CD14-positive monocyte (primary cell): ENCODE results near the gene MKLN1. TPM values are rescaled to one million over a fixed set of nuclear protein-coding genes. Genes with fewer than 3 reads are reported as not detected.

Experiments
- DNase-seq, 3 donors: peaks; one replicate each; pipeline ENCODE4 v3.0.0-alpha.2; 2011 to 2022
- H2AFZ ChIP-seq: 2 replicates; pipeline ENCODE4 v1.6.0; 2012; ENCODE audit warnings: mild to moderate bottlenecking, low read depth, low read length, inconsistent platforms; ENCODE audit not compliant: insufficient read depth, poor library complexity, severe bottlenecking
- H3K27ac ChIP-seq, 2 donors: 1 replicate in 1 of 2; 2 replicates in 1 of 2; pipeline ENCODE4 v1.5.1; 2012 to 2013; ENCODE audit warnings: low read length in 2 of 2, control low read depth in 1 of 2, inconsistent platforms in 1 of 2, low read depth in 1 of 2, mild to moderate bottlenecking in 1 of 2
- H3K27me3 ChIP-seq, 2 donors: one replicate each; pipeline versions ENCODE4 v1.6.0 to v1.6.1; 2011 to 2013; ENCODE audit warnings: low read length in 2 of 2; ENCODE audit not compliant: control insufficient read depth in 2 of 2, insufficient read depth in 2 of 2
- H3K36me3 ChIP-seq, 2 donors: replicated peaks in 1 of 2; 1 replicate in 1 of 2; 2 replicates in 1 of 2; pipeline versions ENCODE4 v1.5.1 to v1.6.1; 2012 to 2013; ENCODE audit warnings: low read length in 2 of 2, control low read depth in 1 of 2, inconsistent platforms in 1 of 2, mild to moderate bottlenecking in 1 of 2; ENCODE audit not compliant: insufficient read depth in 2 of 2, control insufficient read depth in 1 of 2
- H3K4me1 ChIP-seq, 2 donors: 1 replicate in 1 of 2; 2 replicates in 1 of 2; pipeline versions ENCODE4 v1.5.1 to v1.6.1; 2012 to 2013; ENCODE audit warnings: low read length in 2 of 2, control low read depth in 1 of 2, inconsistent platforms in 1 of 2, mild to moderate bottlenecking in 1 of 2, moderate library complexity in 1 of 2; ENCODE audit not compliant: insufficient read depth in 2 of 2, control insufficient read depth in 1 of 2
- H3K4me2 ChIP-seq: replicated peaks from 2 replicates; pipeline ENCODE3; 2012; ENCODE audit warnings: low read length, moderate library complexity, mild to moderate bottlenecking; ENCODE audit not compliant: poor library complexity, severe bottlenecking; ENCODE audit errors: extremely low read depth
- H3K4me3 ChIP-seq, 3 experiments: fragments of 200-600 bp in 1 of 3; sonication (generic) in 1 of 3; replicated peaks in 1 of 3; 1 replicate in 2 of 3; 2 replicates in 1 of 3; pipeline ENCODE4 v1.5.1; 2011 to 2013; ENCODE audit warnings: low read length in 3 of 3, mild to moderate bottlenecking in 3 of 3, control low read depth in 2 of 3, low read depth in 2 of 3, inconsistent platforms in 1 of 3, moderate library complexity in 1 of 3
- H3K79me2 ChIP-seq: 2 replicates; pipeline ENCODE4 v1.6.0; 2012; ENCODE audit warnings: mild to moderate bottlenecking, control low read depth, inconsistent platforms, low read length, moderate library complexity; ENCODE audit not compliant: insufficient read depth
- H3K9ac ChIP-seq: 2 replicates; pipeline ENCODE4 v1.6.0; 2017; ENCODE audit warnings: low read length, mild to moderate bottlenecking; ENCODE audit not compliant: insufficient read depth, poor library complexity, severe bottlenecking
- H3K9me3 ChIP-seq, 2 donors: replicated peaks in 1 of 2; 1 replicate in 1 of 2; 2 replicates in 1 of 2; pipeline versions ENCODE4 v1.5.1 to v1.6.1; 2012 to 2013; ENCODE audit warnings: low read length in 2 of 2, control low read depth in 1 of 2; ENCODE audit not compliant: control insufficient read depth in 1 of 2, insufficient read depth in 1 of 2
- H4K20me1 ChIP-seq: 2 replicates; pipeline ENCODE4 v1.6.0; 2012; ENCODE audit warnings: mild to moderate bottlenecking, low read length, control low read depth, moderate library complexity; ENCODE audit not compliant: insufficient read depth
- H3K27ac Mint-ChIP-seq, 7 donors: one replicate each; pipeline ENCODE4 v1.8.0; 2020; ENCODE audit warnings: mild to moderate bottlenecking in 7 of 7, mixed read lengths in 7 of 7, moderate library complexity in 6 of 7, inconsistent platforms in 2 of 7
- H3K27me3 Mint-ChIP-seq, 3 donors: one replicate each; pipeline ENCODE4 v1.8.0; 2021 to 2022; ENCODE audit warnings: low read depth in 3 of 3, mild to moderate bottlenecking in 3 of 3, mixed read lengths in 3 of 3, moderate library complexity in 3 of 3, inconsistent platforms in 1 of 3
- H3K36me3 Mint-ChIP-seq, 2 donors: one replicate each; pipeline ENCODE4 v1.8.0; 2020; ENCODE audit warnings: mixed read lengths in 2 of 2, inconsistent platforms in 1 of 2, mild to moderate bottlenecking in 1 of 2
- H3K4me1 Mint-ChIP-seq: one replicate; pipeline ENCODE4 v1.8.0; 2020; ENCODE audit warnings: mild to moderate bottlenecking, mixed read lengths
- H3K4me3 Mint-ChIP-seq, 2 donors: one replicate each; pipeline ENCODE4 v1.8.0; 2020; ENCODE audit warnings: mild to moderate bottlenecking in 2 of 2, mixed read lengths in 2 of 2, moderate library complexity in 1 of 2
- H3K9me3 Mint-ChIP-seq, 7 donors: one replicate each; pipeline ENCODE4 v1.8.0; 2020 to 2022; ENCODE audit warnings: mixed read lengths in 7 of 7, mild to moderate bottlenecking in 6 of 7, moderate library complexity in 6 of 7, inconsistent platforms in 2 of 7
- CTCF ChIP-seq: fragments of 200-600 bp; IDR thresholded peaks from one replicate; pipeline ENCODE4 v1.8.0; 2022; ENCODE audit warnings: antibody characterized with exemption, mild to moderate bottlenecking
- WGBS: methylation state at CpG from one replicate; pipeline ENCODE4 v1.1.5; 2013; ENCODE audit warnings: missing lambda C conversion rate; ENCODE audit not compliant: insufficient coverage; 5-methylcytosine and 5-hydroxymethylcytosine counted together
- intact Hi-C, 2 donors: fragments of 100-400 bp; cut with micrococcal nuclease; formaldehyde crosslinking; loops; one replicate each; pipeline versions ENCODE4 v1.15.0 to v1.15.1; 2023
- polyA plus RNA-seq, 3 donors: library from polyadenylated mRNA; depleted of rRNA in 1 of 3; unstranded in 2 of 3; stranded (reverse) in 1 of 3; fragments of 300-500 nt in 2 of 3; fragments of >200 nt in 1 of 3; fragmentation: Illumina TruSeq in 2 of 3; gene quantifications; 1 replicate in 2 of 3; 2 replicates in 1 of 3; pipeline ENCODE4 v1.2.3, GENCODE V29; 2012 to 2021

Gene MKLN1
- polyA plus RNA-seq, 3 donors = 12.2 to 18.5 (median 17.2) TPM

DNA sequence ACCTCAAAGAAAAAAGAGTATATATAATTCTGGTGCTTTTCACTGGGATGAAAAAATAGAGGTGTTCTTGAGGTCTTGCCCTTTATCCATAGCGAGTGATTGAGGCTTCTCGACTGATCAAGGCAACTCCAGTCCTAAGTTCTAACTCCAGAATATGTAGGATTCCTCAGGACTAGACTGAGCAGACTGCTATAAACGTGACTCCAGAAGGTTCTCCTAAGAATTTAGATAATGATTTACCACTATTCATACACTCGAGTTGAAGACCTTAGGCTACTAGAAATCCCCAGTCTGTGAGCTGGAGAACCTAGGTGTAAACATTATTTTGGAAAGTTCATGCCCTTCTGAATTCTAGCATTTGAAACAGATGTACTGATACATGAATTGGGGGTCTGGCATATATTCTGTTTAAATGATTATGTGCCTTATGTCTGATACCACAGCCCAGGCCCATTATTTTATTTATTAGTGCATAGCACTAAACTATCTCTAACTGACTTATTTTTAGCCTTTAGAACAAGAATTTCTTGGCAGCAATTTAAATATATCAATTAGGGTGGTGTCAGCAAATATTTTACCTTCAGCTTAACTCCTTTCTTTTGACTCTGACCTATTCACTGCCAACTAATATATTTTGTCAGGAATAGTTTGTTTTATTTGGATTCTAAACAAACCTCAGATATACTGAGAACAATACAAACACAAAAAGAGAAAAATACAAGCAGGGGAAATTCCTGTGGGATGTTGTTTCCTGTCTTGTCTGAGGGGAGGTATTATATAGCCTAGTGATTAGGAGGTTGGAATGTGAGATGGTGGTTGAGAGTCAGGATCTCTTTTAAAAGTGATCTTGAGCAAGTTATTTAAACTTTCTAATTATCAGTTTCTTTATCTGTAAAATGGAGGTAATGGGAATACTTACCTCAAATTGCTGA, 153.0 kb downstream of the MKLN1 start:
- no peak overlapping the region for H3K9ac ChIP-seq
- H3K36me3 Mint-ChIP-seq = peaks cover 29 to 39% of the 10 kb centered on the region in 2 donors

GRCh38 chr7:131482800-131483199, 155.1 kb downstream of the MKLN1 start:
- no peaks in the 10 kb centered on the region for H3K27me3 ChIP-seq
- H3K4me3 Mint-ChIP-seq = no peak overlapping the region

More for the DNA sequence above, 153.0 kb downstream of the MKLN1 start:
- Histone ChIP-seq H3K9me3 (no peaks in the 10 kb centered on the region), H3K27ac (no peak overlapping the region), H3K4me2 (no peak overlapping the region), H3K4me1 (no peaks in the 10 kb centered on the region), H3K79me2 (no peaks in the 10 kb centered on the region), H4K20me1 (no peaks in the 10 kb centered on the region), H3K36me3 (peaks cover 12 to 71% of the 10 kb centered on the region in 2 donors), H3K4me3 (no peak overlapping the region), H3K27me3 (no peaks in the 10 kb centered on the region), H2AFZ (no peak overlapping the region)
- intact Hi-C loops = no loop called here
- no peak overlapping the region for H3K27ac Mint-ChIP-seq
- H3K4me1 Mint-ChIP-seq = no peaks in the 10 kb centered on the region
- DNase-seq = no peak
- no peaks in the 10 kb centered on the region for H3K9me3 Mint-ChIP-seq
- TF ChIP-seq CTCF = no peak
- no peaks in the 10 kb centered on the region for H3K27me3 Mint-ChIP-seq
- no peak overlapping the region for H3K4me3 Mint-ChIP-seq
- WGBS = 60% methylated on average over 1 of the region's 4 CpGs

More at GRCh38 chr7:131482800-131483199, 155.1 kb downstream of the MKLN1 start:
- Histone ChIP-seq H3K4me3 (no peak overlapping the region), H4K20me1 (no peaks in the 10 kb centered on the region), H3K9me3 (no peaks in the 10 kb centered on the region), H3K36me3 (peaks cover 20 to 74% of the 10 kb centered on the region in 2 donors), H2AFZ (no peak overlapping the region), H3K27ac (no peak overlapping the region), H3K79me2 (no peaks in the 10 kb centered on the region), H3K9ac (no peak overlapping the region), H3K4me1 (no peaks in the 10 kb centered on the region), H3K4me2 (no peak overlapping the region)
- WGBS = 100% methylated on average over 1 of the region's 2 CpGs
- no peaks in the 10 kb centered on the region for H3K27me3 Mint-ChIP-seq
- H3K9me3 Mint-ChIP-seq = no peaks in the 10 kb centered on the region
- H3K27ac Mint-ChIP-seq = no peak overlapping the region
- DNase-seq = no peak
- TF ChIP-seq CTCF = no peak
- intact Hi-C loops = no loop called here
- peaks cover 41 to 45% of the 10 kb centered on the region in 2 donors for H3K36me3 Mint-ChIP-seq
- no peaks in the 10 kb centered on the region for H3K4me1 Mint-ChIP-seq
